ENCODE results near the gene A3GALT2.

The A3GALT2 gene

GRCh38 chr1:33350611-33351280 is 29.8 kb upstream of the A3GALT2 start:
- peak overlapping the region; percentile 83 for H3K27ac ChIP-seq (ENCODE audit: low read depth, low read length)

GRCh38 chr1:33349778-33350610 is 29.1 kb upstream of the A3GALT2 start:
- peak overlapping the region; percentile 63 to 88 for H3K9ac ChIP-seq (ENCODE audit: low read depth in 1 of 2, low read length in 2 of 2)
- H3K9me3 ChIP-seq (ENCODE audit: control insufficient read depth in 1 of 2, low read length in 2 of 2) = no peaks in the 10 kb centered on the region
- H3K4me1 ChIP-seq (ENCODE audit: control insufficient read depth in 1 of 2, insufficient read depth in 2 of 2, low read length in 2 of 2) = peaks cover 32 to 40% of the 10 kb centered on the region in 2 donors

More at GRCh38 chr1:33350611-33351280, 29.8 kb upstream of the A3GALT2 start:
- H3K9me3 ChIP-seq (ENCODE audit: control insufficient read depth in 1 of 2, low read length in 2 of 2) = no peaks in the 10 kb centered on the region
- H3K4me3 ChIP-seq (ENCODE audit: low read depth in 1 of 2, low read length in 2 of 2) = peak overlapping the region; percentile 77 to 86
- no peaks in the 10 kb centered on the region for H3K27me3 ChIP-seq (ENCODE audit: control insufficient read depth in 1 of 2, insufficient read depth in 2 of 2, low read length in 2 of 2)
- H3K36me3 ChIP-seq (ENCODE audit: control insufficient read depth in 1 of 2, insufficient read depth in 2 of 2, low read length in 2 of 2) = peaks cover 3 to 7% of the 10 kb centered on the region in 2 donors
- H3K4me1 ChIP-seq (ENCODE audit: control insufficient read depth in 1 of 2, insufficient read depth in 2 of 2, low read length in 2 of 2) = peaks cover 32 to 37% of the 10 kb centered on the region in 2 donors
- peak overlapping the region; percentile 63 to 88 for H3K9ac ChIP-seq (ENCODE audit: low read depth in 1 of 2, low read length in 2 of 2)

GRCh38 chr1:33349081-33349759 is 28.3 kb upstream of the A3GALT2 start:
- Histone ChIP-seq H3K4me3 (ENCODE audit: low read depth in 1 of 2, low read length in 2 of 2) (peak overlapping the region; percentile 63 to 77), H3K4me1 (ENCODE audit: control insufficient read depth in 1 of 2, insufficient read depth in 2 of 2, low read length in 2 of 2) (peaks cover 32 to 40% of the 10 kb centered on the region in 2 donors), H3K27me3 (ENCODE audit: control insufficient read depth in 1 of 2, insufficient read depth in 2 of 2, low read length in 2 of 2) (no peaks in the 10 kb centered on the region), H3K9me3 (ENCODE audit: control insufficient read depth in 1 of 2, low read length in 2 of 2) (no peaks in the 10 kb centered on the region), H3K36me3 (ENCODE audit: control insufficient read depth in 1 of 2, insufficient read depth in 2 of 2, low read length in 2 of 2) (peaks cover under 1 to 3% of the 10 kb centered on the region in 2 donors), H3K9ac (ENCODE audit: low read depth in 1 of 2, low read length in 2 of 2) (peak overlapping the region; percentile 38 to 71), H3K27ac (ENCODE audit: low read depth, low read length) (peak overlapping the region; percentile 91)

More at GRCh38 chr1:33349778-33350610, 29.1 kb upstream of the A3GALT2 start:
- Histone ChIP-seq H3K36me3 (ENCODE audit: control insufficient read depth in 1 of 2, insufficient read depth in 2 of 2, low read length in 2 of 2) (peaks cover 3 to 7% of the 10 kb centered on the region in 2 donors), H3K27ac (ENCODE audit: low read depth, low read length) (peak overlapping the region; percentile 83), H3K4me3 (ENCODE audit: low read depth in 1 of 2, low read length in 2 of 2) (peak overlapping the region; percentile 77 to 86), H3K27me3 (ENCODE audit: control insufficient read depth in 1 of 2, insufficient read depth in 2 of 2, low read length in 2 of 2) (no peaks in the 10 kb centered on the region)

- no peaks in the 10 kb centered on the region for H3K27me3 ChIP-seq (ENCODE audit: control insufficient read depth in 1 of 2, insufficient read depth in 2 of 2, low read length in 2 of 2)
- H3K36me3 ChIP-seq (ENCODE audit: control insufficient read depth in 1 of 2, insufficient read depth in 2 of 2, low read length in 2 of 2) = no peaks in the 10 kb centered on the region
- H3K9me3 ChIP-seq (ENCODE audit: control insufficient read depth in 1 of 2, low read length in 2 of 2) = no peaks in the 10 kb centered on the region
- peak overlapping the region; percentile 63 to 77 for H3K4me3 ChIP-seq (ENCODE audit: low read depth in 1 of 2, low read length in 2 of 2)
- H3K9ac ChIP-seq (ENCODE audit: low read depth in 1 of 2, low read length in 2 of 2) = peak overlapping the region; percentile 38 to 71
- peaks cover 33 to 40% of the 10 kb centered on the region in 2 donors for H3K4me1 ChIP-seq (ENCODE audit: control insufficient read depth in 1 of 2, insufficient read depth in 2 of 2, low read length in 2 of 2)
- H3K27ac ChIP-seq (ENCODE audit: low read depth, low read length) = peak overlapping the region; percentile 91
Measured at GRCh38 chr1:33348676-33349080, 27.8 kb upstream of the A3GALT2 start.

- H3K4me3 ChIP-seq (ENCODE audit: low read depth in 1 of 2, low read length in 2 of 2) = peak overlapping the region; percentile 63 to 77
- H3K27me3 ChIP-seq (ENCODE audit: control insufficient read depth in 1 of 2, insufficient read depth in 2 of 2, low read length in 2 of 2) = no peaks in the 10 kb centered on the region
- H3K9ac ChIP-seq (ENCODE audit: low read depth in 1 of 2, low read length in 2 of 2) = peak overlapping the region; percentile 38 to 71
- peaks cover 37 to 40% of the 10 kb centered on the region in 2 donors for H3K4me1 ChIP-seq (ENCODE audit: control insufficient read depth in 1 of 2, insufficient read depth in 2 of 2, low read length in 2 of 2)
- no peaks in the 10 kb centered on the region for H3K9me3 ChIP-seq (ENCODE audit: control insufficient read depth in 1 of 2, low read length in 2 of 2)
- H3K27ac ChIP-seq (ENCODE audit: low read depth, low read length) = peak overlapping the region; percentile 91
- no peaks in the 10 kb centered on the region for H3K36me3 ChIP-seq (ENCODE audit: control insufficient read depth in 1 of 2, insufficient read depth in 2 of 2, low read length in 2 of 2)
Measured at GRCh38 chr1:33348194-33348593, 27.3 kb upstream of the A3GALT2 start.

GRCh38 chr1:33347650-33347992 is 26.7 kb upstream of the A3GALT2 start:
- no peaks in the 10 kb centered on the region for H3K27me3 ChIP-seq (ENCODE audit: control insufficient read depth in 1 of 2, insufficient read depth in 2 of 2, low read length in 2 of 2)

GRCh38 chr1:33346927-33347649 is 26.2 kb upstream of the A3GALT2 start:
- peak overlapping the region; percentile 63 to 77 for H3K4me3 ChIP-seq (ENCODE audit: low read depth in 1 of 2, low read length in 2 of 2)

More at GRCh38 chr1:33347650-33347992, 26.7 kb upstream of the A3GALT2 start:
- Histone ChIP-seq H3K4me1 (ENCODE audit: control insufficient read depth in 1 of 2, insufficient read depth in 2 of 2, low read length in 2 of 2) (peaks cover 42 to 44% of the 10 kb centered on the region in 2 donors), H3K9me3 (ENCODE audit: control insufficient read depth in 1 of 2, low read length in 2 of 2) (no peaks in the 10 kb centered on the region), H3K36me3 (ENCODE audit: control insufficient read depth in 1 of 2, insufficient read depth in 2 of 2, low read length in 2 of 2) (no peaks in the 10 kb centered on the region), H3K27ac (ENCODE audit: low read depth, low read length) (peak overlapping the region; percentile 62), H3K9ac (ENCODE audit: low read depth in 1 of 2, low read length in 2 of 2) (peak overlapping the region; percentile 38 to 71), H3K4me3 (ENCODE audit: low read depth in 1 of 2, low read length in 2 of 2) (peak overlapping the region; percentile 63 to 77)

GRCh38 chr1:33346533-33346926 is 25.6 kb upstream of the A3GALT2 start:
- Histone ChIP-seq H3K9me3 (ENCODE audit: control insufficient read depth in 1 of 2, low read length in 2 of 2) (no peaks in the 10 kb centered on the region), H3K27me3 (ENCODE audit: control insufficient read depth in 1 of 2, insufficient read depth in 2 of 2, low read length in 2 of 2) (no peaks in the 10 kb centered on the region), H3K27ac (ENCODE audit: low read depth, low read length) (peak overlapping the region; percentile 62), H3K9ac (ENCODE audit: low read depth in 1 of 2, low read length in 2 of 2) (peak overlapping the region in 1 of 2 donors; percentile 71), H3K36me3 (ENCODE audit: control insufficient read depth in 1 of 2, insufficient read depth in 2 of 2, low read length in 2 of 2) (peaks cover 0 to 4% of the 10 kb centered on the region in 2 donors), H3K4me1 (ENCODE audit: control insufficient read depth in 1 of 2, insufficient read depth in 2 of 2, low read length in 2 of 2) (peaks cover 53 to 55% of the 10 kb centered on the region in 2 donors), H3K4me3 (ENCODE audit: low read depth in 1 of 2, low read length in 2 of 2) (peak overlapping the region; percentile 25 to 77)

More at GRCh38 chr1:33346927-33347649, 26.2 kb upstream of the A3GALT2 start:
- peak overlapping the region; percentile 38 to 71 for H3K9ac ChIP-seq (ENCODE audit: low read depth in 1 of 2, low read length in 2 of 2)
- peaks cover 47 to 49% of the 10 kb centered on the region in 2 donors for H3K4me1 ChIP-seq (ENCODE audit: control insufficient read depth in 1 of 2, insufficient read depth in 2 of 2, low read length in 2 of 2)
- H3K9me3 ChIP-seq (ENCODE audit: control insufficient read depth in 1 of 2, low read length in 2 of 2) = no peaks in the 10 kb centered on the region
- no peaks in the 10 kb centered on the region for H3K27me3 ChIP-seq (ENCODE audit: control insufficient read depth in 1 of 2, insufficient read depth in 2 of 2, low read length in 2 of 2)
- H3K27ac ChIP-seq (ENCODE audit: low read depth, low read length) = peak overlapping the region; percentile 62
- H3K36me3 ChIP-seq (ENCODE audit: control insufficient read depth in 1 of 2, insufficient read depth in 2 of 2, low read length in 2 of 2) = peaks cover 0 to under 1% of the 10 kb centered on the region in 2 donors

- Histone ChIP-seq H3K9me3 (ENCODE audit: control insufficient read depth in 1 of 2, low read length in 2 of 2) (no peaks in the 10 kb centered on the region), H3K27me3 (ENCODE audit: control insufficient read depth in 1 of 2, insufficient read depth in 2 of 2, low read length in 2 of 2) (no peaks in the 10 kb centered on the region), H3K27ac (ENCODE audit: low read depth, low read length) (no peak overlapping the region), H3K9ac (ENCODE audit: low read depth in 1 of 2, low read length in 2 of 2) (no peak overlapping the region), H3K4me3 (ENCODE audit: low read depth in 1 of 2, low read length in 2 of 2) (no peak overlapping the region), H3K36me3 (ENCODE audit: control insufficient read depth in 1 of 2, insufficient read depth in 2 of 2, low read length in 2 of 2) (peaks cover 0 to 4% of the 10 kb centered on the region in 2 donors), H3K4me1 (ENCODE audit: control insufficient read depth in 1 of 2, insufficient read depth in 2 of 2, low read length in 2 of 2) (peaks cover 57 to 59% of the 10 kb centered on the region in 2 donors)
Measured at GRCh38 chr1:33344896-33345560, 24.1 kb upstream of the A3GALT2 start.
